WERI-Rb-1 (cell line): ENCODE data around the gene KLF5.

Experiments
- DNase-seq: peaks from one replicate; pipeline ENCODE4 v3.0.0-alpha.2; 2020
- H3K27ac ChIP-seq: fragments of 250-450 bp; sonication (Bioruptor Pico); 2 replicates; pipeline ENCODE4 v1.5.1; 2020; ENCODE audit warnings: mild to moderate bottlenecking, moderate library complexity
- H3K27me3 ChIP-seq: fragments of 250-450 bp; sonication (Bioruptor Pico); 2 replicates; pipeline ENCODE4 v1.5.1; 2021; ENCODE audit warnings: mild to moderate bottlenecking, low read depth, moderate library complexity; ENCODE audit not compliant: insufficient read depth, severe bottlenecking
- H3K36me3 ChIP-seq: fragments of 250-450 bp; sonication (Bioruptor Pico); 2 replicates; pipeline ENCODE4 v1.5.1; 2020; ENCODE audit warnings: mild to moderate bottlenecking, moderate library complexity
- H3K4me3 ChIP-seq: 2 replicates; pipeline ENCODE4 v1.5.1; 2011; ENCODE audit warnings: low read depth, mild to moderate bottlenecking, control low read depth, low read length
- H3K9me3 ChIP-seq: fragments of 250-450 bp; sonication (Bioruptor Pico); 2 replicates; pipeline ENCODE4 v1.5.1; 2021; ENCODE audit warnings: mild to moderate bottlenecking, moderate library complexity; ENCODE audit not compliant: severe bottlenecking
- CTCF ChIP-seq: IDR thresholded peaks from 2 replicates; pipeline ENCODE4 v1.5.1; 2011; ENCODE audit warnings: low read depth, mild to moderate bottlenecking, control low read depth, inconsistent platforms, low read length

Gene KLF5

DNA sequence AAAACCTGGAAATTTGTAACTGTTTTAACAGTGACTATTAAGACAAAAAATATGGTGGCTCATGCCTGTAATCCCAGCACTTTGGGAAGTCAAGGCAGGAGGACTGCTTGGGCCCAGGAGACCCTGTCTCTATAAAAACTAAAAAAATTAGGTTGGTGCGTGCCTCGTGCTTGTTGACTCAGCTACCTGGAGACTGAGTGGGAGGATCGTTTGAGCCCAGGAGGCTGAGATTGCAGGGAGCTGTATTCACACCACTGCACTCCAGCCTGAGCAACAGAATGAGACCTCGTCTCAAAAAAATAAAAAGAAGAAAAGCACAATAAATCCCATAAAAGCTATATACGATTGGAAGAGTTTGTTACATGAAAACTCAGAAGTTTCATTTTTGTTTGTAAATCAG, 23.7 kb downstream of the KLF5 start:
- no peak for DNase-seq
- no peak for TF ChIP-seq CTCF
- Histone ChIP-seq H3K27ac (no peak overlapping the region), H3K4me3 (no peak overlapping the region), H3K9me3 (no peaks in the 10 kb centered on the region), H3K27me3 (no peaks in the 10 kb centered on the region), H3K36me3 (no peaks in the 10 kb centered on the region)

DNA sequence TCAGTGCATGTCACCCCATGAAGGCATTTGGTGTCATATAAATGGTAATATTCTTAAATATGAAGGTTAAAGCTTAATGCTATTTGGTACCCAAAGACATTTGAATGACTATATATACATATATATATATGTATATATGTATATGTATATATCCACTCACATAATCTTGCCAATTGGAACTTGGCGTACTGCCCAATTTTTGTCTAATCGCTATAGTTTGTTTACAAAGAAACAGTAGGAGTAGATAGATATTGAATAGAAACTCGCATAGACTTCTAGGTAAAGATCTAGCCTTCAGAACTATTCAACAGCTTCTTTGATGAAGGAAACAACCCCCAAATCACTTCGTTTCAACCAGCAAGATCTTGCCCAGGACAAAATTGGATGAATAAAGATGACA, 24.1 kb downstream of the KLF5 start:
- DNase-seq: no peak
- H3K36me3 ChIP-seq: no peaks in the 10 kb centered on the region
- no peaks in the 10 kb centered on the region for H3K9me3 ChIP-seq
- H3K27me3 ChIP-seq: no peaks in the 10 kb centered on the region
- H3K4me3 ChIP-seq: no peak overlapping the region
- H3K27ac ChIP-seq: no peak overlapping the region
- no peak for TF ChIP-seq CTCF

- TF ChIP-seq CTCF: no peak
- no peaks in the 10 kb centered on the region for H3K9me3 ChIP-seq
Observed at GRCh38 chr13:73088332-73088935, 29.6 kb downstream of the KLF5 start.

GRCh38 chr13:73089213-73089612, 30.4 kb downstream of the KLF5 start:
- H3K9me3 ChIP-seq: no peaks in the 10 kb centered on the region
- DNase-seq: no peak
- H3K36me3 ChIP-seq: no peaks in the 10 kb centered on the region
- no peak overlapping the region for H3K27ac ChIP-seq
- H3K4me3 ChIP-seq: no peak overlapping the region
- H3K27me3 ChIP-seq: no peaks in the 10 kb centered on the region
- no peak for TF ChIP-seq CTCF

More at GRCh38 chr13:73088332-73088935, 29.6 kb downstream of the KLF5 start:
- H3K4me3 ChIP-seq: no peak overlapping the region
- no peaks in the 10 kb centered on the region for H3K27me3 ChIP-seq
- H3K36me3 ChIP-seq: no peaks in the 10 kb centered on the region
- H3K27ac ChIP-seq: no peak overlapping the region
- DNase-seq: no peak

- TF ChIP-seq CTCF: no peak
- H3K4me3 ChIP-seq: no peak overlapping the region
- no peak for DNase-seq
- no peaks in the 10 kb centered on the region for H3K27me3 ChIP-seq
- no peak overlapping the region for H3K27ac ChIP-seq
- no peaks in the 10 kb centered on the region for H3K9me3 ChIP-seq
- H3K36me3 ChIP-seq: no peaks in the 10 kb centered on the region
Observed at GRCh38 chr13:73090116-73090822, 31.5 kb downstream of the KLF5 start.

DNA sequence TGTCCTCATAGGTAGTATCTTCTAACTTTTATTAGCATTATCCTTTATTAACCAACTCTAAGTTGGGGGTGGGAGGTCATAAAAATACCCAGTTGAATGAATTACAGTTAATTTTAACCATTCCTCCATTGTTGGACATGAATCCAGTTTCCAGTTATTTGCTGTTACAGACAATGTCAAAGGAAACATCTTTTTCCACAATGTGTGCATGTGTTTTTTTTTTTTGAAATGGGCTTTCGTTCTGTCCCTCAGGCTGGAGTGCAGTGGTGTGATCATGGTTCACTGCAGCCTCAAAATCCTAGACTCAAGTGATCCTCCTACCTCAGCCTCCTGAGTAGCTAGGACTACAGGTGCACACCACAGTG, 32.0 kb downstream of the KLF5 start:
- Histone ChIP-seq H3K27me3 (no peaks in the 10 kb centered on the region), H3K36me3 (no peaks in the 10 kb centered on the region), H3K27ac (no peak overlapping the region), H3K4me3 (no peak overlapping the region), H3K9me3 (no peaks in the 10 kb centered on the region)
- no peak for DNase-seq
- TF ChIP-seq CTCF: no peak
